Activated CD8-positive, alpha-beta T cell treated with anti-CD3 and anti-CD28 coated beads, Interleukin-2, amount 10 ng/mL, durations not matched to agents 7 days and 5 days (primary cell): Measurements from ENCODE around the gene VRK3. TPM values are rescaled to one million over a fixed set of nuclear protein-coding genes. Genes with fewer than 3 reads are reported as not detected.

ENCODE experiments used
- ATAC-seq: fragments of 150-1000 bp; cut with Tn5 transposase; one replicate; pipeline ENCODE4 v1.10.0; 2021; ENCODE audit warnings: moderate library complexity
- CTCF ChIA-PET: fragments of 350-600 bp; sonication (Branson Sonifier 250); formaldehyde crosslinking; loops from one replicate; lab custom pipeline; 2021; ENCODE audit warnings: antibody characterized with exemption; lab: Charles Lee
- POLR2A ChIA-PET: fragments of 350-600 bp; sonication (Branson Sonifier 250); formaldehyde crosslinking; loops from one replicate; lab custom pipeline; 2021; ENCODE audit warnings: antibody characterized with exemption; lab: Charles Lee
- DNase-seq: peaks from one replicate; pipeline ENCODE4 v3.0.0-alpha.2; 2020
- H3K27ac Mint-ChIP-seq: one replicate; pipeline ENCODE4 v1.8.0; 2021; ENCODE audit warnings: mild to moderate bottlenecking, mixed read lengths
- H3K27me3 Mint-ChIP-seq: one replicate; pipeline ENCODE4 v1.8.0; 2021; ENCODE audit warnings: low read depth, mixed read lengths
- H3K36me3 Mint-ChIP-seq: one replicate; pipeline ENCODE4 v1.8.0; 2021; ENCODE audit warnings: low read depth, mixed read lengths
- H3K4me1 Mint-ChIP-seq: one replicate; pipeline ENCODE4 v1.8.0; 2021; ENCODE audit warnings: low read depth, mixed read lengths
- H3K4me3 Mint-ChIP-seq: one replicate; pipeline ENCODE4 v1.8.0; 2021; ENCODE audit warnings: mild to moderate bottlenecking, mixed read lengths
- H3K9me3 Mint-ChIP-seq: one replicate; pipeline ENCODE4 v1.8.0; 2022; ENCODE audit warnings: mixed read lengths; ENCODE audit not compliant: insufficient read depth
- total RNA-seq, 2 experiments: library from RNA; stranded (reverse); gene quantifications; one replicate each; pipeline ENCODE4 v1.2.3, GENCODE V29; 2021

VRK3 gene
- total RNA-seq, 2 experiments from 2014 or later, result 67.7 to 74.8 TPM

- H3K9me3 Mint-ChIP-seq, result no peaks in the 10 kb centered on the region
- no peaks in the 10 kb centered on the region for H3K27me3 Mint-ChIP-seq
- ChIA-PET POLR2A (no interaction called here), CTCF (interaction anchor here (0.7 to 5.0 kb wide), 5 partner anchors 20 to 151 kb away, joined by 3 to 40 read pairs (median 5); no protein-coding TSS in a partner anchor)
- peaks cover 27% of the 10 kb centered on the region for H3K36me3 Mint-ChIP-seq
- ATAC-seq (no peak), DNase-seq (no peak)
- no peak overlapping the region for H3K27ac Mint-ChIP-seq
- H3K4me1 Mint-ChIP-seq, result no peaks in the 10 kb centered on the region
- H3K4me3 Mint-ChIP-seq, result no peak overlapping the region
These were observed 40.7 kb downstream of the VRK3 start for GRCh38 chr19:49984491-49984890.

GRCh38 chr19:49983645-49984229 is 41.4 kb downstream of the VRK3 start:
- ATAC-seq (peak; percentile 63), DNase-seq (peak; percentile 83)
- Mint-ChIP-seq H3K4me3 (no peak overlapping the region), H3K9me3 (no peaks in the 10 kb centered on the region), H3K4me1 (no peaks in the 10 kb centered on the region), H3K27ac (no peak overlapping the region), H3K27me3 (no peaks in the 10 kb centered on the region), H3K36me3 (peaks cover 25% of the 10 kb centered on the region)
- ChIA-PET POLR2A (no interaction called here), CTCF (interaction anchor here (1.3 to 5.0 kb wide), 4 partner anchors 9 to 55 kb away, joined by 3 to 40 read pairs (median 8); partner anchors contain the start of gene ATF5)

DNA sequence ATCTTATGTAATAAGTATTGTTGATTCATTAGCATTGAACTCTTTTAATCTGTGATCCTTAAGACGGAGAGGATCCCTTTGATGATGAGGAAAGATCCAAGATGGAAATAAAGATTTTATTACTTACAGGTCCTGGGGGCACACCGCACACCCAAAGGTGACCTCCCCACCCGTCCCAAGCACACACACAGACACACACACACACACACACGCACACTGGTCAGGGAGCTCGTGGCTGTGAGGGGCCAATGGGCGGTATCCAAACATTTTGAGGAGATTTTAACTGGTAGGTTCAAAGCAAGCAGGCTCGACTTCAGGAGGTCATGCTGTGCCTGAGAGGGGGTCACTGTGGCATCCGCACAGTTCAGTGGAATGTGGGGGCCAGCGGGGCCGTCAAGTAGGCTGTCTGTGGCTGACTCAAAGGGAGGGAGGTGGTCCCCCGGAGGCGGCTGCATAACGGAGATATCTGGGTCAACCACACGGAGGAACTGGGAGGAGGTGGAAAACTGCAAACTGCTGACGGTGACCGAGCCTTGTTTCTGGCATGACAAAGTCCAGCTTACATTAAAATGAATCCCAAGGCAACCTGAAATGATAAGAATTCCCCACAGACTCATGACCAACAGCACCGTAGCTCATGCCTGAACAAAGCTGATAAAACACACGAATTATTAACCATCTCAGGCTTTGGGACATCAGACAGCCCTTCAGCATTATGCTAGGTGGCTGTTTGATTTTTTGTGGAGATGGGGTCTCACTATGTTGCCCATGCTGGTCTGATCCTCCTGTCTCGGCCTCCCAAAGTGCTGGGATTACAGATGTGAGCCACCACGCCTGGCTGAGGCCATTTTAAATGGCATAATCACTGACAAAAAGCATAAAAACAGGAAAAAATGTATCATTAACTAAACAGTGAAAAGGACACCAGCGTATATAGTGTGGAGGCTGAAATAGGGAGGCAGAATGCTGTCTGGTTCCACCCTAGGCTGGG is 43.3 kb downstream of the VRK3 start:
- Mint-ChIP-seq H3K9me3 (no peaks in the 10 kb centered on the region), H3K4me3 (no peak overlapping the region), H3K4me1 (no peaks in the 10 kb centered on the region), H3K27me3 (no peaks in the 10 kb centered on the region), H3K36me3 (peaks cover 14% of the 10 kb centered on the region), H3K27ac (no peak overlapping the region)
- CTCF ChIA-PET, result interaction anchor here (1.3 to 2.7 kb wide), 3 partner anchors 11 to 53 kb away, joined by 3 to 9 read pairs (median 3); partner anchors contain the start of gene ATF5
- DNase-seq, result no peak
- no peak for ATAC-seq
- POLR2A ChIA-PET, result interaction anchor here (0.6 kb wide), 1 partner anchor 19 kb away, joined by 3 read pairs; no protein-coding TSS in a partner anchor

DNA sequence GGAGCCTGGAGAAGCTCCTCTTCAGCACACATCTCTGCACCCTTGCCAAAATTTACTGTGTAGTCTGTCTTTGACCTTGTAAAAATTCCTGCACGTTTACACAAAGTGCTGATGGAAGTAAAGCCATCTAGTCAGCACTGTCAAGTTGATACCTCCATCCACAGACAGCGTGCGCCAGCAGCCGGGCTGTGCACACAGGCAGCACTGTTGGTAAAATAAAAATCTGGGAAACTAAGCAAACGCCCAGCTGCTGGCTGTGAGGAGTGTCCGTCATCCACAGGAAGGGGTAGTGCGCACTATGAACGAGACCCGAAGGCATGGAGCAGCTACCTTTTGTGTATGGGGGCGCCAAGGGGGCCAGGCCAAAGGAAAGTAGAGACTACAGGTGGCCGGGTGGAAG is 46.8 kb downstream of the VRK3 start:
- POLR2A ChIA-PET, result interaction anchor here (0.6 to 1.1 kb wide), 2 partner anchors 39 to 49 kb away, joined by 3 to 4 read pairs; partner anchors contain the start of genes ATF5 and NUP62
- Mint-ChIP-seq H3K9me3 (no peaks in the 10 kb centered on the region), H3K4me3 (no peak overlapping the region), H3K27me3 (no peaks in the 10 kb centered on the region), H3K36me3 (peaks cover 7% of the 10 kb centered on the region), H3K4me1 (no peaks in the 10 kb centered on the region), H3K27ac (no peak overlapping the region)
- DNase-seq (no peak), ATAC-seq (no peak)
- CTCF ChIA-PET, result no interaction called here

DNA sequence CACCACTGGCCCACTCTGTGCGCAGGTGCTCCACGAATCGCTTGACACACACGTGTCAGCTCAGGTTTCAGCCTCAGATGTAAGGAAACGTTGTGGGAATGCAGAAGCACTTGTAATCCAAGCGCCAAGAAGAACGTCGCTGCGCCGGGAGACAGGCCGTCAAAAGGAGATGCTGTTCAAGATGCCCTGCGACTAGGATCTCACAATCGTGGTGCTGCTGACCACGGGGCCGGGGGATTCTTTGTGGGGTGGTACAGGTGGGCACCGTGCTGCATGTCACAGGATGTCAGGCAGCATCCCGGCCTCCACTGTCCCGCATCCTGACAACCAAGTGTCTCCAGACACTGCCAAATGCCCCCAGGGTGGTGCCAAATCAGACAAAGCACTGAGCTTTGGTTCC is 47.3 kb downstream of the VRK3 start:
- ChIA-PET POLR2A (interaction anchor here (0.6 to 1.1 kb wide), 2 partner anchors 38 to 49 kb away, joined by 3 to 4 read pairs; partner anchors contain the start of genes ATF5 and NUP62), CTCF (no interaction called here)
- ATAC-seq (no peak), DNase-seq (no peak)
- H3K27me3 Mint-ChIP-seq, result no peaks in the 10 kb centered on the region
- H3K4me1 Mint-ChIP-seq, result no peaks in the 10 kb centered on the region
- H3K27ac Mint-ChIP-seq, result no peak overlapping the region
- H3K9me3 Mint-ChIP-seq, result no peaks in the 10 kb centered on the region
- no peak overlapping the region for H3K4me3 Mint-ChIP-seq
- H3K36me3 Mint-ChIP-seq, result peaks cover 7% of the 10 kb centered on the region

DNA sequence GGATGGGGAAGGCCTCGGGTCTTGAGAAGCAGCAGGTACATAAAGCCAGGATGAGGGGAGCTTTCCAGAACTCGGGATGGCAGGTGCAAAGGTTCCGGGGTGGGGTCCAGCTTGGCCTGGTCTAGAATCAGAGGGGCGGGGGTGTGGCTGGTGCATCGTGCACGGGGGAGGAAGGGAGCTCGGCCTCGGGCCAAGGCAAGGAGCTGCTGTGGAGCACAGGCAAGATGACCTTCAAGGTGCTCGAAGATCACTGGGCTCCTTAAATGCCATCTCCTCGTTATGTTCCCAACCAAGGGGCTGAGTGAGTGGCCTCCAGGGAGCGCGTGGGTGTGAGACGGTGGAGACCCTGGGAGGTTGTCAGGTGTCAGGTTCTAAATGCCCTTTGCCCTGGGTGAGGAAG is 48.1 kb downstream of the VRK3 start:
- peaks cover 7% of the 10 kb centered on the region for H3K36me3 Mint-ChIP-seq
- DNase-seq, result no peak
- H3K4me1 Mint-ChIP-seq, result no peaks in the 10 kb centered on the region
- H3K4me3 Mint-ChIP-seq, result no peak overlapping the region
- H3K27ac Mint-ChIP-seq, result no peak overlapping the region
- ChIA-PET CTCF (no interaction called here), POLR2A (no interaction called here)
- H3K9me3 Mint-ChIP-seq, result no peaks in the 10 kb centered on the region
- no peaks in the 10 kb centered on the region for H3K27me3 Mint-ChIP-seq
- ATAC-seq, result no peak

DNA sequence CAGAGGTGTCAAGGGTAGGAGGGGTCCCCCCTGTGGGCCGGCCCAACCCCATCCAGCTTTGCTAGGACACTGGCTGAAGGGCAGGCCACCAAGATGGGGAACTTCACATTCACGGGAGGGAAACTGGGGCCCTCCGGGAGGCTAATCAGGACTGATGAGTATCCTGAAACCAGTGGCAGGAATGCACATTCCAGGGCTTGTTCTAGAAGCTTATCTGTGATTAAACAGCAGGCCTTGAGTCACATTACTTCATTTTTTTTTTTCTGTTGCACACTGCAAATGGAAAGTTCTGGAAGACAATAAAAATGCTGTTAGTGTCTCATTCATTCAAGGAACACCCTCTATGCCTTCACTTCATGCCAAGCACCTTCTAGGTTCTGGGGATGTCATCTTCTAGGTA is 48.7 kb downstream of the VRK3 start:
- DNase-seq (no peak), ATAC-seq (no peak)
- H3K27ac Mint-ChIP-seq, result no peak overlapping the region
- CTCF ChIA-PET, result no interaction called here
- H3K36me3 Mint-ChIP-seq, result peaks cover 4% of the 10 kb centered on the region
- no peaks in the 10 kb centered on the region for H3K9me3 Mint-ChIP-seq
- H3K4me3 Mint-ChIP-seq, result no peak overlapping the region
- POLR2A ChIA-PET, result interaction anchor here (0.8 kb wide), 1 partner anchor 86 kb away, joined by 3 read pairs; no protein-coding TSS in a partner anchor
- no peaks in the 10 kb centered on the region for H3K27me3 Mint-ChIP-seq
- H3K4me1 Mint-ChIP-seq, result no peaks in the 10 kb centered on the region

GRCh38 chr19:49975051-49975450 is 50.1 kb downstream of the VRK3 start:
- ChIA-PET CTCF (interaction anchor here (1.1 kb wide), 1 partner anchor 24 kb away, joined by 4 read pairs; no protein-coding TSS in a partner anchor), POLR2A (no interaction called here)
- no peak for ATAC-seq
- Mint-ChIP-seq H3K36me3 (peaks cover 4% of the 10 kb centered on the region), H3K4me1 (no peaks in the 10 kb centered on the region), H3K27me3 (no peaks in the 10 kb centered on the region), H3K9me3 (no peaks in the 10 kb centered on the region), H3K27ac (no peak overlapping the region), H3K4me3 (no peak overlapping the region)
- DNase-seq, result no peak

DNA sequence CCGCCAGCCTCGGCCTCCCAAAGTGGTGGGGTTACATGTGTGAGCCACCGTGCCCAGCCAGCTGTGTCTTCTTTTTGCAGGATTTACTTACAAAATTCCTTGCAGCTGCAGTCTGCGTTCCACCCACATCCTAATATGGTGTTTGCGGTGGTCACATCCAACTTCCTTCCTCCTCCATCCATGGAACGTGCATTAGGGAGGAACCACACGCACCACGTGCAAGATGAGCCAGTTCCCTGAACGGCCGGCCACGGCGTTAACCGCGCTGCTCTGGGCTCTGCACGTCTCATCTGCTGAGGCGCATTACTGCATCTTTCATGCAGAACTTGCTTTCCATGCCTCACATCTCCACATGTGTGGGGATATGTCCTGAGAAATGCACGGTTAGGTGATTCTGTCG is 51.2 kb downstream of the VRK3 start:
- H3K9me3 Mint-ChIP-seq, result no peaks in the 10 kb centered on the region
- no peaks in the 10 kb centered on the region for H3K4me1 Mint-ChIP-seq
- H3K27ac Mint-ChIP-seq, result no peak overlapping the region
- no peak overlapping the region for H3K4me3 Mint-ChIP-seq
- peaks cover 2% of the 10 kb centered on the region for H3K27me3 Mint-ChIP-seq
- ChIA-PET POLR2A (no interaction called here), CTCF (no interaction called here)
- ATAC-seq (no peak), DNase-seq (no peak)
- peaks cover 4% of the 10 kb centered on the region for H3K36me3 Mint-ChIP-seq

GRCh38 chr19:49972841-49973240 is 52.3 kb downstream of the VRK3 start:
- Mint-ChIP-seq H3K4me1 (no peaks in the 10 kb centered on the region), H3K27ac (no peak overlapping the region), H3K9me3 (no peaks in the 10 kb centered on the region), H3K36me3 (peaks cover 1% of the 10 kb centered on the region), H3K4me3 (no peak overlapping the region), H3K27me3 (peaks cover 4% of the 10 kb centered on the region)
- ChIA-PET POLR2A (no interaction called here), CTCF (no interaction called here)
- ATAC-seq, result peak; percentile 19
- DNase-seq, result no peak

GRCh38 chr19:49971991-49972411 is 53.2 kb downstream of the VRK3 start:
- H3K36me3 Mint-ChIP-seq, result peaks cover 1% of the 10 kb centered on the region
- CTCF ChIA-PET, result no interaction called here
- H3K9me3 Mint-ChIP-seq, result no peaks in the 10 kb centered on the region
- no peaks in the 10 kb centered on the region for H3K4me1 Mint-ChIP-seq
- H3K27ac Mint-ChIP-seq, result no peak overlapping the region
- no peak overlapping the region for H3K4me3 Mint-ChIP-seq
- DNase-seq, result no peak
- no peak for ATAC-seq
- H3K27me3 Mint-ChIP-seq, result peaks cover 4% of the 10 kb centered on the region
- POLR2A ChIA-PET, result no interaction called here
